Measurements from ENCODE around the gene SLC44A4. TPM values are rescaled to one million over a fixed set of nuclear protein-coding genes. Genes with fewer than 3 reads are reported as not detected.
A peak's percentile ranks its signal among the peaks of the same experiment; 100 is the strongest.

SLC44A4 gene
- total RNA-seq, 1 donor from 2014 or later, result 0.32 TPM

DNA sequence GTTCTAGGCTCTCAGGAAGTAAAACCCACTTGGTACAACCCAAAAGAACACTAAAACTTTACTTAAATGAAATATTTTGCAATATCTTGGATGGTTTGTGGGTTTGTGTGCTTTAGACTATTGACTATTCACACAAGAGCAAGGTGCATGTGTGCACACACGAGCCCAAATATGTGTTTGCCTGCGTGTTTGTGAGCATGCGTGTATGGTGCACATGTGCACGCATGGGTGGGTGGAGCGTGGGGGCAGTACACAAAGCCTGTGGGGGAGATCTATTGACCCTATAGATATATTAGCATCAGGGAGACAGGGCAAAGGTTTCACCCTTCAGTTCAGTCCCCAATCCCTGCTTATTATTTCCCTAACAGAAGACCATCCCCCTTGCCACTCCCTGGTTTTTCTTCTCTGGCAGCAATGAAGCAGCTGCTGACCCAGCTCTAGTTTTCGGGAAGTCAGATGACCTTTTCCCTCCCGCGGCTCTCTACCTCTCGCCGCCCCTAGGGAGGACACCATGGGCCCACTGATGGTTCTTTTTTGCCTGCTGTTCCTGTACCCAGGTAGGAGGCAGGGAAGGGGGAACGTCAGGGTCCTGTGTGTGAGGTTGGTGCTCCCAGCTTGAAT lies 48.6 kb upstream of the SLC44A4 start, which contains the start of gene C2:
C2 (plus strand) TSS at position 476 of the 621 bp plus-strand sequence; CDS start at position 512, 36 bp downstream.
- Histone ChIP-seq H3K36me3 (no peaks in the 10 kb centered on the region), H3K9ac (peak within 1 kb of the TSS; percentile 45), H3K9me3 (ENCODE audit: low read depth) (no peaks in the 10 kb centered on the region), H3K79me2 (ENCODE audit: low read depth) (no peaks in the 10 kb centered on the region), H3K4me2 (no peak within 1 kb of the TSS), H3K4me3 (no peak within 1 kb of the TSS), H3K4me1 (no peaks in the 10 kb centered on the region), H3K27ac (no peak within 1 kb of the TSS), H3F3A (ENCODE audit: low read depth) (no peaks in the 10 kb centered on the region), H2AFZ (replicated peaks) (peak within 1 kb of the TSS; percentile 50), H3K27me3 (no peaks in the 10 kb centered on the region), H4K20me1 (ENCODE audit: low read depth) (no peaks in the 10 kb centered on the region)
- no peak for TF ChIP-seq EZH2phosphoT487 (IDR thresholded peaks at IDR 0.05)
- no peak for TF ChIP-seq EZH2 (IDR thresholded peaks at IDR 0.05)
- no peak for TF ChIP-seq CTCF (IDR thresholded peaks at IDR 0.05)
- H3K27ac Mint-ChIP-seq, result no peak within 1 kb of the TSS
- no peaks in the 10 kb centered on the region for H3K4me1 Mint-ChIP-seq
- H3K9me3 Mint-ChIP-seq, result no peaks in the 10 kb centered on the region
- H3K4me3 Mint-ChIP-seq, result peak within 1 kb of the TSS; percentile 41
- H3K27me3 Mint-ChIP-seq (ENCODE audit: insufficient read depth, low read depth), result peaks cover 11% of the 10 kb centered on the region
- DNase-seq (ENCODE audit: low spot score), result no peak
- no peaks in the 10 kb centered on the region for H3K36me3 Mint-ChIP-seq

GRCh38 chr6:31922942-31923341 lies 44.1 kb upstream of the SLC44A4 start:
- Mint-ChIP-seq H3K4me3 (no peak overlapping the region), H3K4me1 (no peaks in the 10 kb centered on the region), H3K27me3 (ENCODE audit: insufficient read depth, low read depth) (peaks cover 7% of the 10 kb centered on the region), H3K9me3 (no peaks in the 10 kb centered on the region), H3K27ac (no peak overlapping the region), H3K36me3 (no peaks in the 10 kb centered on the region)
- no peak overlapping the region for H3K4me3 ChIP-seq
- H3K4me2 ChIP-seq, result no peak overlapping the region
- no peak overlapping the region for H3K27ac ChIP-seq
- no peak overlapping the region for H2AFZ ChIP-seq (replicated peaks)
- H4K20me1 ChIP-seq (ENCODE audit: low read depth), result no peaks in the 10 kb centered on the region
- no peaks in the 10 kb centered on the region for H3K9me3 ChIP-seq (ENCODE audit: low read depth)
- H3K36me3 ChIP-seq, result no peaks in the 10 kb centered on the region
- no peak overlapping the region for H3K9ac ChIP-seq
- DNase-seq (ENCODE audit: low spot score), result peak; percentile 39
- no peaks in the 10 kb centered on the region for H3K79me2 ChIP-seq (ENCODE audit: low read depth)
- H3K27me3 ChIP-seq, result no peaks in the 10 kb centered on the region
- TF ChIP-seq EZH2 (IDR thresholded peaks at IDR 0.05) (no peak), CTCF (IDR thresholded peaks at IDR 0.05) (peak; percentile 36), EZH2phosphoT487 (IDR thresholded peaks at IDR 0.05) (no peak)
- no peaks in the 10 kb centered on the region for H3F3A ChIP-seq (ENCODE audit: low read depth)
- H3K4me1 ChIP-seq, result no peaks in the 10 kb centered on the region

DNA sequence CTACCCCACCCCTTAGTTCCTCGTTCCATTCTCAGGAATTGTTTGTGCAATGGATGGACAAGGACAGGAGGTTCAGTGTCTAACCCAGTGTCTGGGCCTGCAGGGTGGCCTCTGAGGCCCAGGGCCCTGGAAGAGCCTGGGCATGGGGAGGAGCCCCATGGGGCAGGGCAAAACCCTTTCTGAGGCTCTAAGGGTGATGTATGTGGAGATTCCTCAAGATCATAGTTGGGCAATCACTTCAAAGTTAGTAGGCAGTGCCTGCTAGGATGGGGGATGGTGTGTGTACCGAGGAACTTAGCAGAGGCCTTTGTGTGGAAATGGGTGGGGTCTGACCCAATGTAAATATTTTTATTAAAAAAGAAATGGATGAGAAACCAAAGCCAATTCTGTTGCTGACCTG lies 42.0 kb upstream of the SLC44A4 start:
- H3K27ac ChIP-seq, result no peak overlapping the region
- H3K4me2 ChIP-seq, result no peak overlapping the region
- H3K4me1 Mint-ChIP-seq, result peaks cover 2% of the 10 kb centered on the region
- H3K79me2 ChIP-seq (ENCODE audit: low read depth), result no peaks in the 10 kb centered on the region
- H3K9me3 Mint-ChIP-seq, result no peaks in the 10 kb centered on the region
- H3F3A ChIP-seq (ENCODE audit: low read depth), result no peaks in the 10 kb centered on the region
- no peaks in the 10 kb centered on the region for H3K36me3 ChIP-seq
- peaks cover 4% of the 10 kb centered on the region for H3K27me3 Mint-ChIP-seq (ENCODE audit: insufficient read depth, low read depth)
- no peak overlapping the region for H3K4me3 ChIP-seq
- no peaks in the 10 kb centered on the region for H3K36me3 Mint-ChIP-seq
- H3K4me3 Mint-ChIP-seq, result no peak overlapping the region
- no peak overlapping the region for H3K27ac Mint-ChIP-seq
- H3K9me3 ChIP-seq (ENCODE audit: low read depth), result no peaks in the 10 kb centered on the region
- DNase-seq (ENCODE audit: low spot score), result no peak
- no peak overlapping the region for H3K9ac ChIP-seq
- no peaks in the 10 kb centered on the region for H4K20me1 ChIP-seq (ENCODE audit: low read depth)
- no peaks in the 10 kb centered on the region for H3K27me3 ChIP-seq
- TF ChIP-seq EZH2phosphoT487 (IDR thresholded peaks at IDR 0.05), result no peak
- no peak for TF ChIP-seq EZH2 (IDR thresholded peaks at IDR 0.05)
- no peak for TF ChIP-seq CTCF (IDR thresholded peaks at IDR 0.05)
- no peaks in the 10 kb centered on the region for H3K4me1 ChIP-seq
- H2AFZ ChIP-seq (replicated peaks), result no peak overlapping the region
